ENCODE measurements around the gene CD99. TPM values are rescaled to one million over a fixed set of nuclear protein-coding genes. Genes with fewer than 3 reads are reported as not detected.
A peak's percentile ranks its signal among the peaks of the same experiment; 100 is the strongest.
"Not testable (repeated sequence)": the region's sequence is repeated elsewhere in the genome, so short reads cannot be mapped to it uniquely, and the experiment has no call there.

CD99 gene
- total and polyA plus RNA-seq, 4 donors = 118 to 266 (median 189) TPM

GRCh38 chrX:2766906-2767305 lies 75.8 kb downstream of the CD99 start:
- Histone ChIP-seq H3K9ac (ENCODE audit: insufficient read depth in 1 of 2, low read length in 2 of 2) (no peak overlapping the region), H3K4me1 (ENCODE audit: control insufficient read depth in 5 of 5, insufficient read depth in 5 of 5, low read length in 5 of 5) (no peaks in the 10 kb centered on the region), H3K27me3 (ENCODE audit: control insufficient read depth in 3 of 3, insufficient read depth in 3 of 3, low read length in 2 of 3) (peaks cover 0 to 15% (median 0%) of the 10 kb centered on the region in 3 donors), H3K9me3 (ENCODE audit: control insufficient read depth in 4 of 4, insufficient read depth in 3 of 4, low read length in 3 of 4) (peaks cover 0 to 3% (median 0%) of the 10 kb centered on the region in 4 donors), H3K4me3 (no peak overlapping the region), H3K27ac (ENCODE audit: low read depth in 1 of 2, low read length in 1 of 2) (peak overlapping the region in 1 of 2 donors; percentile 15), H3K36me3 (ENCODE audit: control insufficient read depth in 4 of 4, insufficient read depth in 4 of 4, low read length in 4 of 4) (no peaks in the 10 kb centered on the region)
- no peak for ATAC-seq (ENCODE audit: insufficient read depth, low FRiP score)
- no peak for DNase-seq
- TF ChIP-seq CTCF (IDR thresholded peaks at IDR 0.05; ENCODE audit: control extremely low read depth, extremely low read depth) = no peak
- WGBS, 2 donors = 70 to 81% methylated on average over 11 of the region's 11 CpGs

- Histone ChIP-seq H3K27me3 (ENCODE audit: control insufficient read depth in 3 of 3, insufficient read depth in 3 of 3, low read length in 2 of 3) (peaks cover 0 to 14% (median 0%) of the 10 kb centered on the region in 3 donors), H3K4me1 (ENCODE audit: control insufficient read depth in 5 of 5, insufficient read depth in 5 of 5, low read length in 5 of 5) (no peaks in the 10 kb centered on the region), H3K27ac (ENCODE audit: low read depth in 1 of 2, low read length in 1 of 2) (peak overlapping the region in 1 of 2 donors; percentile 56), H3K4me3 (no peak overlapping the region), H3K36me3 (ENCODE audit: control insufficient read depth in 4 of 4, insufficient read depth in 4 of 4, low read length in 4 of 4) (no peaks in the 10 kb centered on the region), H3K9me3 (ENCODE audit: control insufficient read depth in 4 of 4, insufficient read depth in 3 of 4, low read length in 3 of 4) (peaks cover 0 to 3% (median 0%) of the 10 kb centered on the region in 4 donors), H3K9ac (ENCODE audit: insufficient read depth in 1 of 2, low read length in 2 of 2) (no peak overlapping the region)
- ATAC-seq (ENCODE audit: insufficient read depth, low FRiP score) = peak; percentile 42
- 56 to 83% methylated on average over 25 of the region's 25 CpGs for WGBS, 2 donors
- no peak for TF ChIP-seq CTCF (IDR thresholded peaks at IDR 0.05; ENCODE audit: control extremely low read depth, extremely low read depth)
- no peak for DNase-seq
Observed at GRCh38 chrX:2767631-2768455, 76.7 kb downstream of the CD99 start.

GRCh38 chrX:2769615-2770014 lies 78.5 kb downstream of the CD99 start:
- H3K4me1 ChIP-seq (ENCODE audit: control insufficient read depth in 5 of 5, insufficient read depth in 5 of 5, low read length in 5 of 5) = no peaks in the 10 kb centered on the region
- H3K9ac ChIP-seq (ENCODE audit: insufficient read depth in 1 of 2, low read length in 2 of 2) = no peak overlapping the region
- WGBS, 2 donors = 95 to 100% methylated on average over 1 of the region's 1 CpG
- H3K36me3 ChIP-seq (ENCODE audit: control insufficient read depth in 4 of 4, insufficient read depth in 4 of 4, low read length in 4 of 4) = no peaks in the 10 kb centered on the region
- DNase-seq = no peak
- peaks cover 0 to 10% (median 0%) of the 10 kb centered on the region in 3 donors for H3K27me3 ChIP-seq (ENCODE audit: control insufficient read depth in 3 of 3, insufficient read depth in 3 of 3, low read length in 2 of 3)
- H3K27ac ChIP-seq (ENCODE audit: low read depth in 1 of 2, low read length in 1 of 2) = no peak overlapping the region
- TF ChIP-seq CTCF (IDR thresholded peaks at IDR 0.05; ENCODE audit: control extremely low read depth, extremely low read depth) = no peak
- peaks cover 0 to 6% (median 0%) of the 10 kb centered on the region in 4 donors for H3K9me3 ChIP-seq (ENCODE audit: control insufficient read depth in 4 of 4, insufficient read depth in 3 of 4, low read length in 3 of 4)
- no peak for ATAC-seq (ENCODE audit: insufficient read depth, low FRiP score)
- H3K4me3 ChIP-seq = no peak overlapping the region

- H3K4me1 ChIP-seq (ENCODE audit: control insufficient read depth in 5 of 5, insufficient read depth in 5 of 5, low read length in 5 of 5); H3K27ac ChIP-seq (ENCODE audit: low read depth in 1 of 2, low read length in 1 of 2); ATAC-seq (ENCODE audit: insufficient read depth, low FRiP score); DNase-seq; H3K4me3 ChIP-seq; H3K9ac ChIP-seq (ENCODE audit: insufficient read depth in 1 of 2, low read length in 2 of 2); H3K36me3 ChIP-seq (ENCODE audit: control insufficient read depth in 4 of 4, insufficient read depth in 4 of 4, low read length in 4 of 4); H3K27me3 ChIP-seq (ENCODE audit: control insufficient read depth in 3 of 3, insufficient read depth in 3 of 3, low read length in 2 of 3); H3K9me3 ChIP-seq (ENCODE audit: control insufficient read depth in 4 of 4, insufficient read depth in 3 of 4, low read length in 3 of 4): not testable (repeated sequence)
- 87 to 89% methylated on average over 8 of the region's 10 CpGs for WGBS, 2 donors
Observed at GRCh38 chrX:2773166-2774055, 82.3 kb downstream of the CD99 start.

All from lung (tissue), 12 donors.